ENCODE data around the gene TMEM184B.

DNA sequence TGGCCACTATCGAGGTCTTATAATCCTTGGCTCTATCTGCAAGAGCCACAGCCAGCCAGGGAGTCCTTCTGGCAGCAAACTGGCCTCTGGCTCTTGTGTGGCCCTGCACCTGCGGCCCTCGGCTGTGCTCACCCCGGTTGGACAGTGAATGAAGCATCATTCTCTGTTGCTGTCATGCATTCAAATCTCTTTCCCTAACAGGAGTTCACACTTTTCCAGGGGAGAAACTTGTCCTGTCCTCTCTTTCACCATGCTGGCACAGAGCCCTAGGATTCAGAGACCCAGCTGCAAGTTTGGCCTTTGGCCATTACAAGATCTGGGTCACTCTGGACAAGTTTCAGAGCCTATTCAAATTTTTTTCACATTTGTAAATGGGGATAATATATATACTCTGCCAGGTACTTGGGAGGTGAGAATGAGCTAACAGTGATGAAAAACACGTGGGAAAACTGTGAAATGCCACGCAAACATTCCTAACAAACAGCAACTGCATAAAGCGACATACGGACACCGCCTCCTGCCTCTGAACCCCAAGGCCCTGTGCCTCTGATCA lies 34.2 kb downstream of the TMEM184B start:
- TF ChIP-seq, protein P1, sequence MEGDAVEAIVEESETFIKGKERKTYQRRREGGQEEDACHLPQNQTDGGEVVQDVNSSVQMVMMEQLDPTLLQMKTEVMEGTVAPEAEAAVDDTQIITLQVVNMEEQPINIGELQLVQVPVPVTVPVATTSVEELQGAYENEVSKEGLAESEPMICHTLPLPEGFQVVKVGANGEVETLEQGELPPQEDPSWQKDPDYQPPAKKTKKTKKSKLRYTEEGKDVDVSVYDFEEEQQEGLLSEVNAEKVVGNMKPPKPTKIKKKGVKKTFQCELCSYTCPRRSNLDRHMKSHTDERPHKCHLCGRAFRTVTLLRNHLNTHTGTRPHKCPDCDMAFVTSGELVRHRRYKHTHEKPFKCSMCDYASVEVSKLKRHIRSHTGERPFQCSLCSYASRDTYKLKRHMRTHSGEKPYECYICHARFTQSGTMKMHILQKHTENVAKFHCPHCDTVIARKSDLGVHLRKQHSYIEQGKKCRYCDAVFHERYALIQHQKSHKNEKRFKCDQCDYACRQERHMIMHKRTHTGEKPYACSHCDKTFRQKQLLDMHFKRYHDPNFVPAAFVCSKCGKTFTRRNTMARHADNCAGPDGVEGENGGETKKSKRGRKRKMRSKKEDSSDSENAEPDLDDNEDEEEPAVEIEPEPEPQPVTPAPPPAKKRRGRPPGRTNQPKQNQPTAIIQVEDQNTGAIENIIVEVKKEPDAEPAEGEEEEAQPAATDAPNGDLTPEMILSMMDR (conservative IDR thresholded peaks at IDR 0.05 in 1 of 2, IDR thresholded peaks at IDR 0.05 in 1 of 2; ENCODE audit: extremely low read depth in 1 of 2, insufficient read depth in 1 of 2, low read depth in 1 of 2, low read length in 2 of 2): no peak
- TF ChIP-seq EZH2 (IDR thresholded peaks at IDR 0.05; ENCODE audit: borderline replicate concordance, low read length): no peak

Data from mammary epithelial cell (primary cell).